Endothelial cell of umbilical vein (primary cell): ENCODE measurements around the gene TFF1. TPM values are rescaled to one million over a fixed set of nuclear protein-coding genes. Genes with fewer than 3 reads are reported as not detected.

Experiments
- BruUV-seq: library from RNA; stranded (reverse); fragments of 400-500 nt; replicated peaks from 2 replicates; lab custom pipeline; 2021; lab: Mats Ljungman, UMichigan
- CTCF ChIA-PET: fragments of 300-600, 350-600 bp; sonication (Branson Sonifier 250); formaldehyde crosslinking; loops from one replicate; lab custom pipeline; 2021; ENCODE audit warnings: antibody characterized with exemption, inconsistent platforms; lab: Charles Lee
- POLR2A ChIA-PET: fragments of 300-600, 350-600 bp; sonication (Branson Sonifier 250); formaldehyde crosslinking; loops from one replicate; lab custom pipeline; 2021; ENCODE audit warnings: antibody characterized with exemption, inconsistent platforms; lab: Charles Lee
- DNase-seq: peaks from one replicate; pipeline ENCODE4 v3.0.0-alpha.2; 2011; ENCODE audit warnings: low read depth, low spot score
- FAIRE-seq: peaks from 2 replicates; lab custom pipeline; 2011; peaks lifted over from hg19 to GRCh38; lab: Jason Lieb, UNC
- H2AFZ ChIP-seq: 2 replicates; pipeline ENCODE4 v1.6.0; 2012; ENCODE audit warnings: low read depth, low read length, control low read depth, inconsistent platforms
- H3K27ac ChIP-seq: 2 replicates; pipeline ENCODE4 v1.5.1; 2011; ENCODE audit warnings: low read depth, mild to moderate bottlenecking, control low read depth, low read length, moderate library complexity; ENCODE audit not compliant: insufficient read depth
- H3K27me3 ChIP-seq, 2 experiments: 2 replicates each; pipeline versions ENCODE4 v1.6.0 to v1.6.1; 2011; ENCODE audit warnings: low read length in 2 of 2, mixed read lengths in 1 of 2; ENCODE audit not compliant: control insufficient read depth in 2 of 2, insufficient read depth in 2 of 2
- H3K36me3 ChIP-seq, 2 experiments: 2 replicates in 1 of 2; 3 replicates in 1 of 2; pipeline ENCODE4 v1.5.1; 2011; ENCODE audit warnings: low read length in 2 of 2, mild to moderate bottlenecking in 1 of 2, moderate library complexity in 1 of 2; ENCODE audit not compliant: control insufficient read depth in 2 of 2, insufficient read depth in 2 of 2; ENCODE audit errors: extremely low read depth in 1 of 2
- H3K4me1 ChIP-seq: 3 replicates; pipeline ENCODE4 v1.5.1; 2011; ENCODE audit warnings: mild to moderate bottlenecking, low read length; ENCODE audit not compliant: control insufficient read depth, insufficient read depth; ENCODE audit errors: extremely low read depth
- H3K4me2 ChIP-seq: 2 replicates; pipeline ENCODE4 v1.6.1; 2011; ENCODE audit warnings: low read length, control low read depth, mixed read lengths; ENCODE audit not compliant: insufficient read depth
- H3K4me3 ChIP-seq, 3 experiments: fragments of 200-600 bp in 1 of 3; sonication (generic), shearing (Covaris generic) in 1 of 3; replicated peaks in 1 of 3; 2 replicates each; pipeline ENCODE4 v1.5.1; 2011 to 2016; ENCODE audit warnings: control low read depth in 3 of 3, low read length in 3 of 3, mild to moderate bottlenecking in 2 of 3, inconsistent platforms in 1 of 3, low read depth in 1 of 3, moderate library complexity in 1 of 3; ENCODE audit not compliant: insufficient read depth in 1 of 3
- H3K79me2 ChIP-seq: 2 replicates; pipeline ENCODE4 v1.6.0; 2012; ENCODE audit warnings: low read length, inconsistent platforms; ENCODE audit not compliant: control insufficient read depth, insufficient read depth
- H3K9ac ChIP-seq: replicated peaks from 2 replicates; pipeline ENCODE3; 2011; ENCODE audit warnings: low read length, control low read depth; ENCODE audit not compliant: insufficient read depth; ENCODE audit errors: extremely low read depth
- H3K9me1 ChIP-seq: replicated peaks from 3 replicates; pipeline ENCODE4 v1.6.0; 2011; ENCODE audit warnings: mild to moderate bottlenecking, low read length; ENCODE audit not compliant: control insufficient read depth, insufficient read depth; ENCODE audit errors: extremely low read depth
- H3K9me3 ChIP-seq: replicated peaks from 2 replicates; pipeline ENCODE4 v1.5.1; 2012; ENCODE audit warnings: low read length, inconsistent platforms; ENCODE audit not compliant: control insufficient read depth, insufficient read depth
- H4K20me1 ChIP-seq: replicated peaks from 2 replicates; pipeline ENCODE3; 2011; ENCODE audit warnings: mild to moderate bottlenecking, low read length; ENCODE audit not compliant: control insufficient read depth, insufficient read depth; ENCODE audit errors: extremely low read depth
- FOS ChIP-seq: IDR thresholded peaks from 2 replicates; pipeline ENCODE4 v1.6.1; 2011; ENCODE audit warnings: mild to moderate bottlenecking, low read length, moderate library complexity, borderline replicate concordance; ENCODE audit not compliant: insufficient read depth
- JUN ChIP-seq: IDR thresholded peaks from 2 replicates; pipeline ENCODE4 v1.6.1; 2011; ENCODE audit warnings: borderline replicate concordance, low read depth; ENCODE audit not compliant: insufficient read length, insufficient read depth
- MAX ChIP-seq: IDR thresholded peaks from 2 replicates; pipeline ENCODE4 v1.6.1; 2011; ENCODE audit not compliant: insufficient read depth, insufficient read length
- MYC ChIP-seq: IDR thresholded peaks from one replicate; pipeline ENCODE4 v1.6.1; 2011; ENCODE audit warnings: mild to moderate bottlenecking, low read depth, low read length
- POLR2A ChIP-seq: IDR thresholded peaks from 2 replicates; pipeline ENCODE4 v1.6.1; 2012; ENCODE audit warnings: low read depth, mild to moderate bottlenecking, control low read depth, low read length
- POLR2AphosphoS5 ChIP-seq: IDR thresholded peaks from 2 replicates; pipeline ENCODE4 v1.6.1; 2012; ENCODE audit warnings: low read depth, mild to moderate bottlenecking, control low read depth, low read length, moderate library complexity; ENCODE audit not compliant: insufficient read depth
- dilution Hi-C: fragments of 300-500 bp; cut with MboI; formaldehyde crosslinking; loops from one replicate; pipeline ENCODE4 v1.15.0; 2019; ENCODE audit warnings: low sequenced_read_pairs; ENCODE audit not compliant: extremely low pct_ligation_motif_present
- intact Hi-C: fragments of 100-400 bp; cut with micrococcal nuclease; formaldehyde crosslinking; loops from one replicate; pipeline ENCODE4 v1.10.0; 2022
- polyA plus RNA-seq, 4 experiments: library from polyadenylated mRNA; depleted of rRNA in 3 of 4; stranded (reverse) in 3 of 4; unstranded in 1 of 4; fragments of >200 nt; gene quantifications; 2 replicates each; pipeline versions ENCODE4 v1.2.1 to v1.2.3, GENCODE V29; 2011 to 2012; ENCODE audit warnings: missing spikeins in 1 of 4
- total RNA-seq: library from RNA; stranded (reverse); gene quantifications from 2 replicates; pipeline ENCODE4 v1.2.3, GENCODE V29; 2021
- TF ChIP-seq, protein P1 (sequence below), 2 donors: IDR thresholded peaks; 1 replicate in 1 of 2; 2 replicates in 1 of 2; pipeline ENCODE4 v1.5.1; 2011; ENCODE audit warnings: low read length in 2 of 2, mild to moderate bottlenecking in 2 of 2, moderate library complexity in 2 of 2, control low read depth in 1 of 2, inconsistent platforms in 1 of 2, low read depth in 1 of 2; ENCODE audit not compliant: insufficient read depth in 1 of 2; ENCODE audit errors: extremely low read depth in 1 of 2

The TFF1 gene
- total and polyA plus RNA-seq, 2 donors (not counting 3 experiments of a cell fraction or from before 2014, with no cell fraction given) = not detected

DNA sequence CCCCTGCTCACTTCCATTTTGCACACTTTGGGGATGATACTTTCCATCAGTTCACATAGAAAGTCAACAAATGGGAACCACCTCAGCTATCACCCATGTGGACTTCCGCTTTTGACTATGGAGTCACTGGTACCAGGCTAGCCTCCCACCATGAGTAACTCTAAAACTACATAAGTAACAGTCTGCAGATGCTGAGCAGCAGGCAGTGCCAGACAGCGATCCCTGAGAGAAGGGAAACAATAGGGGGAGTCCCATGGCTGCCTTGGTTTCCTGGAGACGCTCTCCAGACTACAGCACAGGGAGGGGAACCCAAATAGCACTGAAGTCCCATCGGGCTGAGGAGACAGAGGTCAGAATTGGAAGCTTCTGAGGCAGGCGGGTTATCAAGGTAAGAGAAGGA is 12.7 kb downstream of the TFF1 start:
- no peak overlapping the region for H3K4me2 ChIP-seq
- FAIRE-seq = no peak
- no peaks in the 10 kb centered on the region for H4K20me1 ChIP-seq
- H3K27me3 ChIP-seq = no peaks in the 10 kb centered on the region
- DNase-seq = no peak
- no peaks in the 10 kb centered on the region for H3K9me1 ChIP-seq
- H3K9ac ChIP-seq = no peak overlapping the region
- intact Hi-C loops = no loop called here
- POLR2A ChIA-PET = no interaction called here
- CTCF ChIA-PET = no interaction called here
- H3K36me3 ChIP-seq = no peaks in the 10 kb centered on the region
- H3K9me3 ChIP-seq = no peaks in the 10 kb centered on the region
- no peak overlapping the region for H3K27ac ChIP-seq
- H3K79me2 ChIP-seq = no peaks in the 10 kb centered on the region
- no peak for TF ChIP-seq JUN
- TF ChIP-seq MAX = no peak
- TF ChIP-seq POLR2AphosphoS5 = no peak
- TF ChIP-seq POLR2A = no peak
- TF ChIP-seq FOS = no peak
- no peak for TF ChIP-seq MYC
- TF ChIP-seq, protein P1, sequence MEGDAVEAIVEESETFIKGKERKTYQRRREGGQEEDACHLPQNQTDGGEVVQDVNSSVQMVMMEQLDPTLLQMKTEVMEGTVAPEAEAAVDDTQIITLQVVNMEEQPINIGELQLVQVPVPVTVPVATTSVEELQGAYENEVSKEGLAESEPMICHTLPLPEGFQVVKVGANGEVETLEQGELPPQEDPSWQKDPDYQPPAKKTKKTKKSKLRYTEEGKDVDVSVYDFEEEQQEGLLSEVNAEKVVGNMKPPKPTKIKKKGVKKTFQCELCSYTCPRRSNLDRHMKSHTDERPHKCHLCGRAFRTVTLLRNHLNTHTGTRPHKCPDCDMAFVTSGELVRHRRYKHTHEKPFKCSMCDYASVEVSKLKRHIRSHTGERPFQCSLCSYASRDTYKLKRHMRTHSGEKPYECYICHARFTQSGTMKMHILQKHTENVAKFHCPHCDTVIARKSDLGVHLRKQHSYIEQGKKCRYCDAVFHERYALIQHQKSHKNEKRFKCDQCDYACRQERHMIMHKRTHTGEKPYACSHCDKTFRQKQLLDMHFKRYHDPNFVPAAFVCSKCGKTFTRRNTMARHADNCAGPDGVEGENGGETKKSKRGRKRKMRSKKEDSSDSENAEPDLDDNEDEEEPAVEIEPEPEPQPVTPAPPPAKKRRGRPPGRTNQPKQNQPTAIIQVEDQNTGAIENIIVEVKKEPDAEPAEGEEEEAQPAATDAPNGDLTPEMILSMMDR (IDR thresholded peaks at IDR 0.05; ENCODE audit: extremely low read depth in 1 of 2, insufficient read depth in 1 of 2, low read depth in 1 of 2, low read length in 2 of 2) = no peak
- H2AFZ ChIP-seq = no peak overlapping the region
- dilution Hi-C loops = no loop called here
- no TSS peak for BruUV-seq
- no peak overlapping the region for H3K4me3 ChIP-seq
- no peaks in the 10 kb centered on the region for H3K4me1 ChIP-seq
